ENCODE results near the gene PRSS36. TPM values are rescaled to one million over a fixed set of nuclear protein-coding genes. Genes with fewer than 3 reads are reported as not detected.

Gene PRSS36
- 0.20 TPM in 1 of 2 replicates, not detected in the other for total RNA-seq

DNA sequence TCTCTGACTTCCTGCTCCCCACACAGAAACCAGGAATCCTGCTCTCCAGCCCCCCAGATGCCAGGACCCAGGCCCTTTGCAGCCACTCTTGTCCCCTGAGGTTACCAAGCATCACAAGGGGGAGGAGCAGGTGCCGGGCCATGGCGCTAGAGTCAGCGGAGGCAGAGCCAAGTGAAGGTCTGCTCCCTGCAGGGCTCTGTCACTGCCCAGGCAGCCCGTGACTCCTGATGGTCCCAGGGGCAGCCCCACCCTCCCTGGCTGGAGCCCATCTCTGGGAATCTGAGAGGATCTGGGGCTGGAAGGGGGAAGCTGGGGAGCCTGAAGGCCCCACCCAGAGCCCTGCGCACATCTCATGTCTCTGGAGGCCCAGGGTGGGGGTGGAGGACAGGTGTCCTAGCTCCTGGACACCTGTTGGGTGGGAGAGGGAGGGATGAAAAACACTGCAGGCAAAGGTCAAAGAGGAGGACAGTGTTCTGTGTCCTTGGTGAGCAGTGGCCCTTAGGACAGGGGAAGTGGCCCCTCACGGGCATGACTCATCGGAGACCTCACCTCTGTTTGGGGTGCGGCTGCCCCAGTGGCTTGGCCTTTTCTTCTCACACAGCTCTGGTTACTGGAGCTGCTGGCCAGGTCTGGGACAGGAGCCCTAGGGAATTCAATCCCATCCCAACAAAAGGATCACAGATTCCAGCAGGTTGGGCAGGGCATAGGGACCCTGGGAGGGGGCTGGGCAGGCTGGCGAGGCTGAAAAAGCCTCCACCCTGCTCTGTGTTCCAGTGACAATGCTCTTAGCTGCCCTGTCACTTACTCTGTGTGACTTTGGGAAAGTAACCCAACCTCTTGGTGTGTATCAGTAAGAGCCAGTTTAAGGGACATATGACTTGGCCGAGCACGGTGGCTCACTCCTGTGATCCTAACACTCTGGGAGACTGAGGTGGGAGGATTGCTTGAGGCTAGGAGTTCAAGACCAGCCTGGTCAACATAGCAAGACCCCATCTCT, at the start of gene PRSS36:
PRSS36 (minus strand) TSS at position 173 of the 997 bp plus-strand sequence; CDS start at position 142, 31 bp downstream.

DNA sequence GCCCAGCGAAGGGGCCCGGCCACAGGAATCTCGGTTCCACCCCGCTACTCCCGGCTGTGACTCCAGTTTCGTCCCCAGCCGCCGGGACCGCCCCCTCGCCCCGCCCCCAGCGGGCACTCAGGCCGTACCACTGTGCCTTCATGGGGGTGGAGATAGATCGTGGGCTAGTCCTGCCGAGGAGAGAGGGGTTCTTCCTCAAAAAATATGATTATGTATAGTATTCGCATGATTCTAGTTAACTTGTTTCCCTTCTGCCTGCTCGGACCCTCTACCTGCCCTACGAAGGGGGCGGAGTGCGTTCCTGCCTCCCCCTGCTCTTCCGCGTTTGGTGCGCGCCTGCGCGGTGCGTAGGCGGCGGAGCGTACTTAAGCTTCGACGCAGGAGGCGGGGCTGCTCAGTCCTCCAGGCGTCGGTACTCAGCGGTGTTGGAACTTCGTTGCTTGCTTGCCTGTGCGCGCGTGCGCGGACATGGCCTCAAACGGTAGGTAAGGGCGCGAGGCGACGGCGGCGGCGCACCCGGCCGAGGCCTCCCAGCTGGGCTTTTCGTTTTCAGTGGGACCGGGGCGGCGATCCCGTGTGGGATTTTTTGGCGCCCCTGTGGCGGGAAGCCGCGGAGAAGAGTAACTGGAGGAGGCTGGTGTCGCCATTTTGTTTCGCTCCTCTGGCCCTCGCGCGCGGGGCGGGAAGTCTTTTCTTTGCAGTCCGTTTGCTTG, 30.0 kb upstream of the PRSS36 start, which contains the start of gene FUS:
FUS (plus strand) TSS at position 393 of the 713 bp plus-strand sequence; CDS start at position 469, 76 bp downstream.

DNA sequence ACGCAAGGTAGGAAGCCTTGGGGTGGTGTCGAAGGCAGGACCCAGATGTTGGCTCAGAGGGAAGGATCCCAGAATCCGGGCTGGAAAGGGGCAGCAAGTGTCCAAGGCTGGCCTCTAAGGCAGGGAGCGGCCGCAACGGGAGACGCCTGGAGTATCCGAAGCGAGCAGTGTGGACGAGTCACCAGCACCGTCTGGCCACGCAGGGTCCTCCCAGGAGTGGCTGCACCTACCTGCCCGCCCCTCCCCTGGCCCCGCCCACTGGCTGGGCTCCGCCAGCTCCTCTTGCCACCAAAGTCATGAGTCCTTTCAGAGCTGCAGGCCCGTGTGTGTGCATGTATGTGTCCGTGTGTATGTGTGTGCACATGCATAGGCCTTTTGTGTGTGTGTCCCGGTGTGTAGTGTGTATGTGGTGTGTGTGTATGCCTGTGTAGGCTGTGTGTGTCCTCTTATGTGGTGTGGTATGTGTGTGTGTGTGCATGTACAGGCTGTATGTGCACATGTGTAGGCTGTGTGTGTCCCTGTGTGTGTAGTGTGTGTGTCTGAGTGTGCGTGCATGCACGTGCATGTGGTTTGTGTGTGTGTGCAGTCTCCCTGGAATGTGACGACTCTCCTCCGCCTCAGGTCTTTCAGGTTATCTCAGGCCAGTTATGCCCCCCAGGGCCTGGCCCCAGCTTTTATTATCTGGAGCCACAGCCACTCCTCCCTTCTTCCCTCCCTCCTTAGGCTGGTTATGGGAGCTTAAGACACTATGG, 14.2 kb downstream of the PRSS36 start, which contains the start of gene PRSS8:
PRSS8 (minus strand) TSS at position 193 of the 752 bp plus-strand sequence. CDS start 229 bp downstream, outside the sequence.

DNA sequence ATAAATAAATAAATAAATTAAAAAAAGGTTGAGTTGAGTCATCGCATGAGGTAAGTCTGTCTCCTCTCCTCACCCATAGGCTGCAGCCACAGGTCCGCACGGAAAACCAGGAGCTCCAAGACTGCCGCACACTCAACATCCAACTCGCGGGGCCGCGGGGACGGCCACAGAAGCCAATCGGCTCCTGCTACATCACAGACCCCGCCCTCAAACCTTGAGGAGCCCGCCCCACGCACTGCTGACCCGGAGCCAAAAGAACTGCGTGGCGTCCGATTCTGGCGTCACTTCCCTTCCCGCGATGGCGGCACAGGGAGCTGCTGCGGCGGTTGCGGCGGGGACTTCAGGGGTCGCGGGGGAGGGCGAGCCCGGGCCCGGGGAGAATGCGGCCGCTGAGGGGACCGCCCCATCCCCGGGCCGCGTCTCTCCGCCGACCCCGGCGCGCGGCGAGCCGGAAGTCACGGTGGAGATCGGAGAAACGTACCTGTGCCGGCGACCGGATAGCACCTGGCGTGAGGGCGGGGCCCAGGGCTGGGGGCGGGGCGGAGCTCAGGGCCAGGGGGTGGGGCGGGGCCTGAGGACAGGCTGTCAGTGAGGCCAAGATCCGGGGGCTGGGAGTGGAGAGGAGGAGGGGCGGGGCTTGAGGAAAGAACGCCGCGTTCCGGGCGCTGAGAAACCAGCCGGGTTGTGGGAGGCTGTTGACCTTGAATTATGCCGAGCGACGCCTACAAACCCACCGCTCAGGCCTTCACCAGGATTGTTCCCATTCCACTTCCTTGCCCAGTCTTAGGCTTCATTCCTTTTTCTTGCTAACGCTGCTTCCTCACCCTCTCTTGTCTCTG, 32.3 kb downstream of the PRSS36 start, which contains the start of gene KAT8:
KAT8 (plus strand) TSS at position 281 of the 839 bp plus-strand sequence; CDS start at position 299, 18 bp downstream.

DNA sequence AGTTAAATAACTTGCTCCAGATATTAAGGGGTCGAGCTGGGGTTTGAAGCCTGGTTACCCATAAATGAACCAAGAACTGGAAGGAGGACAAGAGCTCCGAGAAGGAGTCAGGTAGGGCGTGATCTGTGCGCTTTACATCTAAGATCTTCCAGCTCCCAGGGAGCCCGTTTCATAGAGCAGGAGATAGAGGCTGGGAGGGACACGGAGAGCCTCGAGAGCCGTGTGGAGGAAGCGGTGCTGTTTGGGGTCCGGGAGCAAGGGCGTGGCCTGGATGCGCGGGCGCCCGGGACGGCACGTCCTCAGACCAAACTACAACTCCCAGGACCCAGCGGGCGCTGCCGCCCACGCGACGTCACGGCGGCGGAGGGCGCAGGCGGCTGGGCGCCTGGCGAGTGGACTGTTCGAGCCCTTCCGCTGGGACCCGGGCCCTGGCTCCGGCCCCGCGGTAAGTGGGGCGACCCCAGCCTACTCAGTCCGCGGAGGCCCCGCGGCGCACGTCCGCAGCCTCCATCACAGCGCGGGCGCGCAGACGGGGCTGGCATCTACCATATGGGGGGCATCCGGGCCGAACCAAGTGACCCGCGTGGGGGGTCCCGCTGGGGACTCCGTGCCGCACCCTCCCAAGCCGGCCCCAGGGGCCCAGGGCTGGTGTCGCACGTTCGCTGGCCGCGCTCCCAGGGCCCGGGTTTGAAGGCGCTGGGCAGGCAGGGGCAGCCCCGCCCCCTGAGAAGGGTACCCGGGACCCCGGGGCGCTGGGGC, 41.7 kb downstream of the PRSS36 start, which contains the start of gene BCKDK:
BCKDK (plus strand) TSS at position 352 of the 759 bp plus-strand sequence. CDS start 838 bp downstream, outside the sequence.

DNA sequence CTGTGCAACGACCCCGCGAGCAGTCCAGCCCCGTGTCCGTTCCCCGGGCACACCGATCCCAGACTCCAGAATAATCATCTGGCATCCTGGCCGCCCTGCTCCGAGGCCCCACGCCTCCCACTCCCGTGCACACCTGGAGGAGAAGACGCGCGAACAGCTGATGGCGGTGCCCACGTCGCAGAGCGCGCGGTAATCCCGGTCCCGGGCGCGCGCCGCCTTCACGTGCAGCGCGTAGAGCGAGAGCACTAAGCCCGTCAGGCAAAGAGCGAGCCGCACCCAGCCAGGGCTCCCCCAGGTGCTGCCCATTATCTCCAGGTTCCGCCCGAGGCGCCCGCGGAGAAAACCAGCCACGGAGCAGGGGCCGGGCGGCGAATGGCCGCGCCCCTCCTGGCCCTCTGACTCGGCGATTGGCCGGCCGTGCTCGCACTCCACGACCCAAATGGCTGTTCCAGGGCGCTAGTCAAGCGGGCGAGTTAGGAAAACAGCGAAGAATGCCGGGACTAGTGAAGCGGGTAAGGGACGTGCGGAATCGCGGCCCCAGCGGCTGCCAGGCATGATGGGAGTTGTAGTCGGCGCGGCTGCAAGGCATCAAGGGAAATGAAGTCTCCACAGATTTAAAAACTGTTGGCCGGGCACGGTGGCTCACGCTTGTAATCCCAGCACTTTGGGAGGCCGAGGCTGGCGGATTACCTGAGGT, 55.3 kb downstream of the PRSS36 start, which contains the start of gene VKORC1:
VKORC1 (minus strand) TSS at position 374 of the 697 bp plus-strand sequence; CDS start at position 306, 68 bp downstream.

Other genes starting within 250 kb of the PRSS36 start
- gene FBXL19, start 226.5 kb downstream of the PRSS36 start, total RNA-seq: 13.2 and 13.7 TPM in 2 replicates
- gene ORAI3, start 201.0 kb downstream of the PRSS36 start, total RNA-seq: 45.4 and 48.9 TPM in 2 replicates
- gene SETD1A, start 192.3 kb downstream of the PRSS36 start, total RNA-seq: 5.2 and 6.2 TPM in 2 replicates
- 11.1 and 11.7 TPM in 2 replicates for gene HSD3B7, start 164.9 kb downstream of the PRSS36 start, total RNA-seq
- 0.25 and 0.29 TPM in 2 replicates for gene STX1B, start 139.4 kb downstream of the PRSS36 start, total RNA-seq
- gene STX4, start 116.5 kb downstream of the PRSS36 start, total RNA-seq: 19.0 and 25.1 TPM in 2 replicates
- gene ZNF668, start 75.8 kb downstream of the PRSS36 start, total RNA-seq: 9.8 and 14.4 TPM in 2 replicates
- gene ZNF646, start 75.6 kb downstream of the PRSS36 start, total RNA-seq: 8.0 and 10.5 TPM in 2 replicates
- gene PRSS53, start 61.1 kb downstream of the PRSS36 start, total RNA-seq: 1.2 and 3.2 TPM in 2 replicates
- 309 and 356 TPM in 2 replicates for gene VKORC1, start 55.3 kb downstream of the PRSS36 start, total RNA-seq
- 55.5 and 66.1 TPM in 2 replicates for gene BCKDK, start 41.7 kb downstream of the PRSS36 start, total RNA-seq
- gene KAT8, start 32.4 kb downstream of the PRSS36 start, total RNA-seq: 21.0 and 22.6 TPM in 2 replicates
- gene PRSS8, start 14.3 kb downstream of the PRSS36 start, total RNA-seq: not detected in 2 replicates
- gene FUS, start 30.1 kb upstream of the PRSS36 start, total RNA-seq: 27.4 and 29.6 TPM in 2 replicates
- gene PYCARD, start 52.7 kb upstream of the PRSS36 start, total RNA-seq: 42.4 and 48.0 TPM in 2 replicates
- gene TRIM72, start 64.1 kb upstream of the PRSS36 start, total RNA-seq: not detected in 2 replicates
- not detected in 2 replicates for gene PYDC1, start 67.1 kb upstream of the PRSS36 start, total RNA-seq
- not detected in 2 replicates for gene ITGAM, start 109.9 kb upstream of the PRSS36 start, total RNA-seq
- gene ITGAX, start 205.1 kb upstream of the PRSS36 start, total RNA-seq: 0.12 TPM in 1 of 2 replicates, not detected in the other
- gene ITGAD, start 243.3 kb upstream of the PRSS36 start, total RNA-seq: not detected in 2 replicates

All from cardiac ventricle fibroblast (primary cell).